NCI-H2196 treated with DMSO at 0.1 percent for 48 hours (cell line): ENCODE results near the gene SH2D3C.
A peak's percentile ranks its signal among the peaks of the same experiment; 100 is the strongest.

ENCODE experiments used
- DNase-seq: peaks from one replicate; lab custom pipeline; 2025; ENCODE audit not compliant: unreplicated experiment; lab: John Stamatoyannopoulos, UW

SH2D3C gene

GRCh38 chr9:127742435-127743088 lies 35.9 kb downstream of the SH2D3C start:
- DNase-seq: no peak

GRCh38 chr9:127741831-127742434 lies 36.5 kb downstream of the SH2D3C start:
- DNase-seq: no peak

- DNase-seq: no peak
Observed at GRCh38 chr9:127739614-127740330, 38.7 kb downstream of the SH2D3C start.

- no peak for DNase-seq
Observed at GRCh38 chr9:127738666-127739065, 39.8 kb downstream of the SH2D3C start.

GRCh38 chr9:127735530-127736185 lies 42.8 kb downstream of the SH2D3C start:
- no peak for DNase-seq

- peak; percentile 94 for DNase-seq
Observed at GRCh38 chr9:127734747-127735529, 43.5 kb downstream of the SH2D3C start, which contains the start of gene TOR2A. Gene TOR2A, minus strand, starts transcription at chr9:127735294. Its CDS starts 24 bp downstream, at chr9:127735270.

GRCh38 chr9:127734247-127734746 lies 44.2 kb downstream of the SH2D3C start:
- no peak for DNase-seq

- no peak for DNase-seq
Observed at GRCh38 chr9:127733614-127734013, 44.9 kb downstream of the SH2D3C start.

- DNase-seq: no peak
Observed at GRCh38 chr9:127732444-127732843, 46.0 kb downstream of the SH2D3C start.

- DNase-seq: no peak
Observed at GRCh38 chr9:127731938-127732337, 46.5 kb downstream of the SH2D3C start.

GRCh38 chr9:127730799-127731410 lies 47.6 kb downstream of the SH2D3C start:
- no peak for DNase-seq

- DNase-seq: no peak
Observed at GRCh38 chr9:127730262-127730661, 48.2 kb downstream of the SH2D3C start.

- DNase-seq: no peak
Observed at GRCh38 chr9:127729522-127730256, 48.8 kb downstream of the SH2D3C start.

GRCh38 chr9:127728808-127729207 lies 49.7 kb downstream of the SH2D3C start:
- no peak for DNase-seq

GRCh38 chr9:127726871-127727270 lies 51.6 kb downstream of the SH2D3C start:
- DNase-seq: no peak

- DNase-seq: no peak
Observed at GRCh38 chr9:127724012-127724411, 54.5 kb downstream of the SH2D3C start.

GRCh38 chr9:127723444-127723843 lies 55.0 kb downstream of the SH2D3C start:
- peak; percentile 61 for DNase-seq

- DNase-seq: no peak
Observed at GRCh38 chr9:127723013-127723412, 55.5 kb downstream of the SH2D3C start.

GRCh38 chr9:127722055-127722745 lies 56.3 kb downstream of the SH2D3C start:
- no peak for DNase-seq
